NT2/D1 (cell line): ENCODE results near the gene KAT7.

Experiments used
- DNase-seq: peaks from one replicate; pipeline ENCODE4 v3.0.0-alpha.2; 2011; ENCODE audit warnings: low read depth, low spot score
- H3K27me3 ChIP-seq: 2 replicates; pipeline ENCODE4 v1.6.0; 2011; ENCODE audit warnings: mild to moderate bottlenecking; ENCODE audit not compliant: insufficient read length, insufficient read depth
- H3K36me3 ChIP-seq: 2 replicates; pipeline ENCODE4 v1.6.1; 2011; ENCODE audit warnings: mild to moderate bottlenecking, low read length, mixed read lengths; ENCODE audit not compliant: insufficient read depth, insufficient read length
- H3K4me1 ChIP-seq: 2 replicates; pipeline ENCODE4 v1.5.1; 2011; ENCODE audit not compliant: insufficient read depth, insufficient read length
- H3K4me3 ChIP-seq: 2 replicates; pipeline ENCODE4 v1.5.1; 2011; ENCODE audit warnings: low read depth; ENCODE audit not compliant: insufficient read length
- H3K9ac ChIP-seq: 2 replicates; pipeline ENCODE4 v1.6.0; 2011; ENCODE audit warnings: low read depth; ENCODE audit not compliant: insufficient read length
- H3K9me3 ChIP-seq: 2 replicates; pipeline ENCODE4 v1.5.1; 2011; ENCODE audit warnings: mild to moderate bottlenecking, low read length; ENCODE audit not compliant: insufficient read depth
- SUZ12 ChIP-seq: IDR thresholded peaks from 2 replicates; pipeline ENCODE4 v1.6.1; 2011; ENCODE audit not compliant: insufficient read length, insufficient read depth; ENCODE audit errors: extremely low read depth
- YY1 ChIP-seq: IDR thresholded peaks from 2 replicates; pipeline ENCODE4 v1.6.1; 2011; ENCODE audit not compliant: insufficient read length, insufficient read depth
- ZNF274 ChIP-seq: IDR thresholded peaks from 2 replicates; pipeline ENCODE4 v1.6.1; 2011; ENCODE audit warnings: mild to moderate bottlenecking, low read depth, low read length

KAT7 gene

GRCh38 chr17:49866882-49867413 lies 78.5 kb downstream of the KAT7 start:
- TF ChIP-seq YY1 (no peak), SUZ12 (no peak), ZNF274 (no peak)
- no peaks in the 10 kb centered on the region for H3K9me3 ChIP-seq
- no peaks in the 10 kb centered on the region for H3K27me3 ChIP-seq
- peaks cover 27% of the 10 kb centered on the region for H3K4me1 ChIP-seq
- no peak overlapping the region for H3K4me3 ChIP-seq
- no peak overlapping the region for H3K9ac ChIP-seq
- H3K36me3 ChIP-seq = no peaks in the 10 kb centered on the region
- no peak for DNase-seq

- Histone ChIP-seq H3K4me3 (no peak overlapping the region), H3K9ac (no peak overlapping the region), H3K9me3 (no peaks in the 10 kb centered on the region), H3K36me3 (no peaks in the 10 kb centered on the region), H3K4me1 (peaks cover 31% of the 10 kb centered on the region), H3K27me3 (no peaks in the 10 kb centered on the region)
- no peak for DNase-seq
- TF ChIP-seq YY1 (no peak), SUZ12 (no peak), ZNF274 (no peak)
These were observed 80.5 kb downstream of the KAT7 start for GRCh38 chr17:49869038-49869374.

- Histone ChIP-seq H3K4me1 (peaks cover 28% of the 10 kb centered on the region), H3K9me3 (no peaks in the 10 kb centered on the region), H3K36me3 (no peaks in the 10 kb centered on the region), H3K9ac (no peak overlapping the region), H3K27me3 (no peaks in the 10 kb centered on the region), H3K4me3 (no peak overlapping the region)
- TF ChIP-seq YY1 = no peak
- DNase-seq = no peak
These were observed 81.8 kb downstream of the KAT7 start for GRCh38 chr17:49870298-49870697.

GRCh38 chr17:49871211-49871610 lies 82.7 kb downstream of the KAT7 start:
- no peaks in the 10 kb centered on the region for H3K36me3 ChIP-seq
- no peak for DNase-seq
- peaks cover 28% of the 10 kb centered on the region for H3K4me1 ChIP-seq
- no peak overlapping the region for H3K4me3 ChIP-seq
- TF ChIP-seq SUZ12 (no peak), YY1 (no peak), ZNF274 (no peak)
- no peaks in the 10 kb centered on the region for H3K9me3 ChIP-seq
- no peak overlapping the region for H3K9ac ChIP-seq
- no peaks in the 10 kb centered on the region for H3K27me3 ChIP-seq

- DNase-seq = no peak
- Histone ChIP-seq H3K9me3 (no peaks in the 10 kb centered on the region), H3K4me1 (peaks cover 28% of the 10 kb centered on the region), H3K36me3 (no peaks in the 10 kb centered on the region), H3K4me3 (no peak overlapping the region), H3K27me3 (no peaks in the 10 kb centered on the region), H3K9ac (no peak overlapping the region)
- TF ChIP-seq ZNF274 = no peak
These were observed 84.4 kb downstream of the KAT7 start for GRCh38 chr17:49872754-49873377.

- no peaks in the 10 kb centered on the region for H3K36me3 ChIP-seq
- TF ChIP-seq SUZ12 = no peak
- TF ChIP-seq ZNF274 = no peak
- no peak for TF ChIP-seq YY1
- no peak overlapping the region for H3K9ac ChIP-seq
- peaks cover 28% of the 10 kb centered on the region for H3K4me1 ChIP-seq
- H3K27me3 ChIP-seq = no peaks in the 10 kb centered on the region
- H3K9me3 ChIP-seq = no peaks in the 10 kb centered on the region
- H3K4me3 ChIP-seq = no peak overlapping the region
- no peak for DNase-seq
These were observed 85.0 kb downstream of the KAT7 start for GRCh38 chr17:49873466-49873865.

GRCh38 chr17:49873926-49874325 lies 85.4 kb downstream of the KAT7 start:
- Histone ChIP-seq H3K4me1 (peaks cover 28% of the 10 kb centered on the region), H3K4me3 (no peak overlapping the region), H3K36me3 (no peaks in the 10 kb centered on the region), H3K9me3 (no peaks in the 10 kb centered on the region), H3K27me3 (no peaks in the 10 kb centered on the region), H3K9ac (no peak overlapping the region)
- DNase-seq = no peak
- no peak for TF ChIP-seq SUZ12
- TF ChIP-seq YY1 = no peak
- no peak for TF ChIP-seq ZNF274

- TF ChIP-seq YY1 (no peak), ZNF274 (no peak), SUZ12 (no peak)
- no peaks in the 10 kb centered on the region for H3K9me3 ChIP-seq
- no peak overlapping the region for H3K4me3 ChIP-seq
- H3K9ac ChIP-seq = peak overlapping the region; percentile 70
- peaks cover 23% of the 10 kb centered on the region for H3K4me1 ChIP-seq
- no peak for DNase-seq
- no peaks in the 10 kb centered on the region for H3K27me3 ChIP-seq
- no peaks in the 10 kb centered on the region for H3K36me3 ChIP-seq
These were observed 86.4 kb downstream of the KAT7 start for GRCh38 chr17:49874911-49875310.
